Fibroblast of peridontal ligament (primary cell): Measurements from ENCODE around the gene FBLN1.
"Not testable (repeated sequence)": the region's sequence is repeated elsewhere in the genome, so short reads cannot be mapped to it uniquely, and the experiment has no call there.

Experiments
- DNase-seq: peaks from one replicate; pipeline ENCODE4 v3.0.0-alpha.2; 2010; ENCODE audit errors: extremely low read depth

FBLN1 gene

GRCh38 chr22:45477366-45478107, 25.1 kb upstream of the FBLN1 start:
- DNase-seq = no peak

GRCh38 chr22:45478108-45478771, 24.4 kb upstream of the FBLN1 start:
- peak; percentile 99 for DNase-seq

GRCh38 chr22:45480717-45481116, 22.0 kb upstream of the FBLN1 start:
- no peak for DNase-seq

GRCh38 chr22:45481661-45482060, 21.0 kb upstream of the FBLN1 start:
- DNase-seq = no peak

- DNase-seq = no peak
Measured at GRCh38 chr22:45482169-45482568, 20.5 kb upstream of the FBLN1 start.

GRCh38 chr22:45483319-45483718, 19.4 kb upstream of the FBLN1 start:
- DNase-seq = no peak

- no peak for DNase-seq
Measured at GRCh38 chr22:45483918-45484499, 18.7 kb upstream of the FBLN1 start.

- no peak for DNase-seq
Measured at GRCh38 chr22:45484742-45485141, 17.9 kb upstream of the FBLN1 start.

- no peak for DNase-seq
Measured at GRCh38 chr22:45485261-45485660, 17.4 kb upstream of the FBLN1 start.

GRCh38 chr22:45488764-45489370, 13.8 kb upstream of the FBLN1 start:
- no peak for DNase-seq

- DNase-seq = no peak
Measured at GRCh38 chr22:45490836-45491235, 11.8 kb upstream of the FBLN1 start.

- DNase-seq = no peak
Measured at GRCh38 chr22:45491841-45492240, 10.8 kb upstream of the FBLN1 start.

- peak; percentile 42 for DNase-seq
Measured at GRCh38 chr22:45493286-45493771, 9.4 kb upstream of the FBLN1 start.

GRCh38 chr22:45494306-45494705, 8.4 kb upstream of the FBLN1 start:
- not testable (repeated sequence) for DNase-seq

GRCh38 chr22:45495616-45496015, 7.1 kb upstream of the FBLN1 start:
- DNase-seq = not testable (repeated sequence)

GRCh38 chr22:45496451-45496941, 6.2 kb upstream of the FBLN1 start:
- no peak for DNase-seq

- DNase-seq = peak; percentile 41
Measured at GRCh38 chr22:45497351-45498145, 5.1 kb upstream of the FBLN1 start.

GRCh38 chr22:45499746-45500145, 2.9 kb upstream of the FBLN1 start:
- DNase-seq = no peak

GRCh38 chr22:45503050-45503815, 550 bp downstream of the FBLN1 start:
- DNase-seq = no peak

- DNase-seq = no peak
Measured at GRCh38 chr22:45503816-45504372, 1.2 kb downstream of the FBLN1 start.
